HG02642 (cell line): ENCODE results near the gene KCNAB1.

Experiments used
- ATAC-seq: cut with Tn5 transposase; IDR thresholded peaks from one replicate; pipeline ENCODE4 v1.9.1; 2021; ENCODE audit warnings: mild to moderate bottlenecking; ENCODE audit not compliant: unreplicated experiment, poor library complexity

KCNAB1 gene

DNA sequence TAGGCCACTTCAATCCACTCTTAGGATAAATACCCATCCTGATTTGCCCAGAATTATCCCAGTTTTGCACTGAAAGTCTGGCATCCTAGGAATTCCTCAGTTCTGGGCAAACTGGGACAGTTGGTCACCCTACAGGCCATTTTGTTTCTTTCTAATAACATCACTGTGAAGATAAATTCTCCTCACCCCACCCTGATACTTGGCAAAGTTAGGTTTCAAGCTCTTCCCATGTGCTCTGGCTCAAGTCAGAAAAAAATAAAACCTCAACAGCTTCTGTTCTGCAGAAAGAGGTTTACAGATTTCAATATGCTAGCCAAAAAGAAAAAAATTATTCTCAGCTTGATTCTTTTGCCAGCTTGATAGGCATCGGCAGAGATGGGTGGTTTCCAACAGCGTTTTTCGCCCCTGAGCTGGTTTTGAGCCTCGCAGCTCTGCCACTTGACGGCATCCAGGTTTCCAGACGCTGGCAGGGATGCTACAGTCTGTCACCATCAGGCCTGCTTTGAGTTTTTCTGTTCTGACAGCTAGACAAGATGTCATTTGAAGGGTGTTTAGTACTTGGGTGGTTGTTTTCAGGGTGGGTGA is 263.2 kb downstream of the KCNAB1 start:
- no peak for ATAC-seq

DNA sequence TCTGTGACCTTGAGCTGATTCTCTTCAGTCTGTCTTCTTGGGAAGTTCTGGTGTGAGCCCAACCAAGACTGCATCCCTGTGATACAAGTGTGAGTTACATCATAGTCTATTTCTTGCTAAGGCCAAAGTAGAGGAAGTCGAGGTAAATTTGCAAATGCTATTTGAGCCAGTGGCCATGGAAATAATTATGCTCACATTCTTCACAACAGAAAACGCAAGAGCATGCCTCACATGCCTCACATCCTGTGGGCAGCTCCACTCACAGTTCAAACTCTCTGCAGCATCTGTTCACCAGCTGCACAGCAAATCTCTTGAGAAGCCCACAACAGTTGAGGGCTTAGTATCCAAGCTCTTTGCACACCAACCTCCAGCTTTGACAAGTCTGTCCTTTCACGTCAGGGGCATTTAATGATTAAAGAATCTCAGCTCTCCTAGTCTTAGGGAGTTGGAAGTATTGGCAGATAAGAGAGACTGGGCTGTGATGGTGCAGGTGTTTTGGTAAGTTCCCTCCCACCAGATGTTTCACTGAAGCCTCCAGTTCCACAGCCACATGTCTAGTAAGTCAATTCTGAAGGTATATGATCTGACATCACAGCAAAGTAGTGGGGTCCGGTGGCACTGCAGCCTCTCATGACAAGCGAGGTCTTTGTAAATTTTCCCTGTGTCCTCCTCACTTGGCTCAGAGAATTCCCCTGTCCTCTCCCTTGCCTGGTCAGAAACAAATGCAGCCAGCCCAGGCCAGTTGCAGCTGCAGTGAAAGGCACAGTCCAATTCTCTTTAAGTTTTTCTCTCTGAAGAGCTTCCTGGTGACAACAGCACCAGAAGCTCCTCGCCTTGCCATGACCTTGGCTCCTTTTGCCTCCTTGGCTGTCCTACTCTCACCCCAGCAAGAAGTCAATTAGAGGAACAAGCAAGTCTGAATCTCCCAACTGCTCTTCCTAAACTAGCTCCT is 268.4 kb downstream of the KCNAB1 start:
- ATAC-seq, result no peak

DNA sequence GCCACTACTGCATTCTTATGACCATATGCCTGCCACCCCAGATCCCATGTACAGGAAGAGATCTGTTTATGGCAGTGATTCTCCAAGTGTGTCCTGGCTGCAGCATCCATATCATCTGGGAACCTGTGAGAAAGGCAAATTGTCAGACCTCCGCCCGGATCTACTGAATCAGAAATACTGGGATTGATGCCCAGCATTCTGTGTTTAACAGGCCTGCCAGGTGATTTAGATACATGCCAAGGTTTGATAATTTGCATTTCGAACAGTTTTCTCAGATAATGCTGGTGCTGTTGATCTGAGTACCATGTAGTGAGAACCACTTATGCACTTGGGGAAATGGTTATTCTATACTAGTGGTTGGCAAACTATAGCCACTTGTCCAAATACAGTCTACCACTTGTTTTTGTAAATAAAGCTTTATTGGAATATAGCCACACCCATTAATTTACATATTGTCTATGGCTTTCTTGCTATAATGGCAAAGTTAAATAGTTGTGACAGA is 269.1 kb downstream of the KCNAB1 start:
- ATAC-seq, result no peak

DNA sequence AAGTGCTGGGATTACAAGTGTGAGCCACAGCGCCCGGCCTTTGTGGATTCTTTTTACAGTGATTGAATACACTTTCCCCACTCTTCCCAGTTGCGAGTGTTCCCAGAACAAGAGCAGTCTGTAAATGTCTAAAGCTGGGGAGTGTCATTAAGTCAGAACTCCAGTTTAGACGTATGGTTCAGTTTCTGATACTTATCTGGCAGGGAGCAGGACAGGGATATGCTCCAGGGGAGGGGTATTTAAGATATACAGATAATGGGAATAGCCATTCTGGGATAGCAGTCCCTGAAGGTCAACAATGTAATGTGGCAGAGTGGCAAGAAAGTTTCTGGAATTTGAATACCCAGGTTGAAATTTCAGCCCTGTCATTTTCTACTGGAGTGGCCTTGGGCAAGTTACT is 270.5 kb downstream of the KCNAB1 start:
- ATAC-seq, result no peak

DNA sequence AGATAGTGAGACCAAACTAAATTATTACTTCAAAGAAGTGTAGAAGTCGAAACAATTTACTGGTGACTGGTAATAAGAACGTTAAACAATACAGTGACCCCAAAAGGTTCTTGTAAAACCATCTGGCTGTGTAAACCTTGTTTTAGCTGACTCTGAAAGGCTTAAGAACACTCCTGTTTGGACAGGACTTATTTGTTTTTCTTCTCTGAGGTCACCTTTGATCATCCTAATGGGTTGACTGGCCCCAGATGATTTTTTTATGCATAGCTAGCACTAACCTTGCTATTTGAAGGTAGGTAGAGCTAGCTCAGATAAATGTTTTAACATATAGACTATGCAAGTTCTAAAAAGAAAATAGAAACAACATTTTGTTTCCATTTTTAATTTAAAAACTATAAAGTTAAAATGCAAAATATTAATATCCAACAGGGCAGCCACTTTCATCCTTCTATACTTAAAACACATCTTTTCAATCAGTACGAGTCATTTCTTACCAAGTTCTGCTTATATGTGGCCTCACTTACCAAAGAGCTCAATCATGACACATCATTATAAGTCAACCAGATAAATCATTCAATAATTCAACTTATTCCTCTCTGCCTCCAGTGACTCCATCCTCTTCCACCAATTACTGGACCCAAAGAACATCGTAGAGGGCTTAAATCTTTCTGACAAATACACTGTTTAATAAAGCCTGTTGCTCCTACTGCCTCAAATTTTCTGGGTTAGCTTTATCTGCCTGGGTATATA is 275.8 kb downstream of the KCNAB1 start:
- no peak for ATAC-seq

DNA sequence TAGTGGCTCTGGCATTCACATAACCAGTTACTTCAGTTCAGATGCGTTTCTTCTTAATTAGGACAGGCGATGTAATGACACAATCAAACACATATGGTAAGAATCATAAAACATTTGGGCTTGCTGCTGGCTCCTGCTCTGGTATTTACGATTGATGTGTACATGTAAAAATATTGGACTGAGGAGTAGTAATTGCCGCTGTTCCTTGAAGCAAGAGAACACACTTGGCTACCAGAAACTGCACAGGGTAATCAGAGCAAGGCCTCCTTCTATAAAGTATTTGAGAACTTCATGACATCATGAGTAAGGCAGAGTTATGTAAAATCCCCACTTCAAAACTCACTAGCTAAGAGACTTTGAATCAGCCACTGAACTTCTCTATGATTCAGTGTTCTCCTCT is 276.5 kb downstream of the KCNAB1 start:
- ATAC-seq, result no peak

DNA sequence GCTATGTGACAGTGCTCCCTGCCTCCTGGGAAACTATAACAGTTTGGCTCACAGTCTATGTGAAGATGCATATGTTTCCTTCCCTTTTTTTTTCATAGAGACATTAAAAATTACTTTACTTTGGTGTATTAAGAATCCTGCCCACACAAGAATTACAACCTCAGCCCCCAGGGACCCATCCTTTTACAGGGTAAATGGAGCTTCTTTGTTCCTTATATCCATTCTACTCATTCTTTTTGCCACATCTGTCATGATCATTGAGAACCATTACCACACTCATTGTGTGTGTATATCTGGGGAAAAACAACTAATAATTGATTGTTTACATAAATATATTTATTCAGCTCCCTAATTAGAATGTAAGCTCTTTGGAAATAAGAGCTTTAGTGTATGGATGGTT is 277.2 kb downstream of the KCNAB1 start:
- ATAC-seq, result no peak

DNA sequence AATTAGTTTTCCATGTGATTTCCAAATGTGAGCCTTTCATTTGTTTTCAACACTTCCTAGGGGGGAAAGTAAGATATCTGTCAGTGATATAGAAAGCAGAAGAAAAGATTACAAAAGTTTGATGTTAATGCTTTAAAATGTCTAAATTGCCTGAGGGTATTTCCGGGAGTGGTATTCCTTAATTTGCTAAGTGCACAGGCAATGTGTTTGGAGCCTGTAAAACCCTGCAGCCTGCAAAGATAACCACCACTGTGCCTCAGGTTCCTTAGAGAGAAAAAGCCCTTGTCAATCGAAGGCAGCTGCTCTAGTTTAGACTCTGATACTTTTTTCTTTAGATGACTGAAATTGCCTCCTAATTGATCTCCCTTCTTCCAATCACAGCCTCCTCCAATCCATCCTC is 279.7 kb downstream of the KCNAB1 start:
- ATAC-seq, result no peak

DNA sequence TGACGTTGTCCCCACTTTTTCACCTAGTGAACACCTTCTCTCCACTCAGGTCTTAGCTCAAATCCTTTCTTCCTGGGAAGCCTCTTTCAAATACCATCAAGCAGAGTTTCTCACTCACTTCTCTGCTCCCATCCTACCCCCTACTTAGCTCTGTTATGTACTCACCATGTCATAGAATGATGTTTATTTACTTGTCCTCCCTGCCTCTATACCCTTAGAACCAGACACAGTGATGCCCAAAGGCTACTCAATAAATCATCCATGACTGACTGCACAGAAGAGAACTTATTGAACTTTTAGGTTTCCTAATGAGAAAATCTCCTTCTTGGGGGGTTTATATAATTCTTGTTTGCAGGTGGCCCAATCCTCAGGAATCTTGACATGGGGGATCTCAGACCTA is 280.4 kb downstream of the KCNAB1 start:
- ATAC-seq, result no peak

DNA sequence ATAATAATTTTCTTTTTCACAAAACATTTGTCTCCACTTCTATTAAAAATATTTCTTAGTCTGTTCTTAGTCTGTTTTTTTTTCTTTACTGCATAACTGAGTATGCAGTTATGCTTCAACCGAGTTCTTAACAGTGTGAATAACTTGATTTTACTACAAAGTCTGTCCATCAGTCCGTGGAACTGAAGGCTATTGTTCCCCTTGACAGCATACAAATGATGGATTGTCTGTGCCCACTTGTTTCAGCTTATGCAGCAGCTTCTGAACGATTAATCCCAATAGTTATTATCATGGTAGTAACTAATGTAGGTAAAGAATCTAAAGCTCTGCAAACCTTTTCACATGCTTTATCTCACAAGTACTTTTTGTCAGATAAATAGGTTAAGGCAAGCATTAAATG is 283.8 kb downstream of the KCNAB1 start:
- ATAC-seq, result no peak

DNA sequence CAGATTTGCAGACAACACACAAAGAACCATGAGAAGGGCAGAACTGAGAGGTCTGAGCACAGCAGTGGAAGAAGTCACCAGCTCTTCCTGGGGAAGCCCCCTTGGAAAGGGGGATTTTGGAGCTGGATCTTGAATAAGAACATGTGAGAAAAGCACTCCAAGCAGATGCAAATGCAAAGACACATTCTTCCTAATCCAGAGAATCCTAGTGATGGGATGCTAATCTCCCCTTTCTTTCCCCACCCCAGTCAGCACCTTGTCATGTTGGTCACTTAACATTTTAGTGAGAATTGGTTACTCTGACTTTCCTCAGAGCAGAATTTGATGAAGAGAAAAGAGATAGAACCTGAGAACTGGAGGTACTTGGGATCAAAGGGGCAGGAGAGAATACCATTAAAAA is 286.0 kb downstream of the KCNAB1 start:
- ATAC-seq, result no peak

DNA sequence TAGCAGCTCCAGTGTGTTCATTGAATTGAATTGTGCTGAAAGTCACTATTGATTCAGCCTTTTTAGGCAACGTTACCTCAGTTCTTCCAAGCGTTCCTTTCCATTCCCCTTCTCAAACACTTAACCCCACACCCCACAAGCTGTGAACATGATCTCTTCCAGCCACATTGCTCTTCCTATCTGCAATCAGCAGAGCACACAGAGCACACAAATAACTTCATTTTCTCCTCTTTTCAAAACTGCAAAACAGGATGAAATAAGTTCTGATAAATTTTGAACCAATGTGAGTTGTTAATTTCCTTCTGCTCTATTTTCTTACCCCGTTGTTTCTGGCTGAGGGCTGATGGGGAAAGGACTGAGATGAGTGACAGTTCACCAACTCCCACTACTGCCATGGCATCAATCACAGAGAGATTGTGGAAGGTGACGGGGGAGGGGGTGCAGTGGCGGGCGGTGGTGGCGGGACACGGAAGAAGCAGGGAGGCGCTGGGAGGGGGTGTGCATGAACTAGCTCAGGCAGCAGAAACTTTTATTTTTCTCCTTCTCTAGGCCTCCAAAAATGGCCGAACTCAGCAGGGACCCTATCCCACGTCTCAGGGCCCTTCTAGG is 287.3 kb downstream of the KCNAB1 start:
- ATAC-seq, result no peak

DNA sequence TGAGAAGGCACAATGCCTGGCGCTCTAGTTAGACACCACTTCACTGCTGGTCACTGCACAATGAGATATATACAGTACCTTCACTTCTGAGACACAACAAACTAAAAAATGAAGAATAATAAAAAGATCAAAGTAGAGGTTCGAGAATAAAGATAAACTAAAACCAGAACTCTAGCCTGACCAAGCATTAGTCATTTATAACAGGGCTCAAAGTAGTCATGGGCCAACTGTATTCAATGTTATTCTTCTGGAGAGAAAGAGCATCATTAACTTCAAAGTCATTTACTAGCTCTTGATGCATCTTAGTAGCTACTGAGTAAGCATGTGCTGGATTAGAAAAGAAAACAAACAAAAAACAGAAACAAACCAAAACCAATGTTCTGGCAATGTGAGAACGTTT is 289.3 kb downstream of the KCNAB1 start:
- no peak for ATAC-seq

DNA sequence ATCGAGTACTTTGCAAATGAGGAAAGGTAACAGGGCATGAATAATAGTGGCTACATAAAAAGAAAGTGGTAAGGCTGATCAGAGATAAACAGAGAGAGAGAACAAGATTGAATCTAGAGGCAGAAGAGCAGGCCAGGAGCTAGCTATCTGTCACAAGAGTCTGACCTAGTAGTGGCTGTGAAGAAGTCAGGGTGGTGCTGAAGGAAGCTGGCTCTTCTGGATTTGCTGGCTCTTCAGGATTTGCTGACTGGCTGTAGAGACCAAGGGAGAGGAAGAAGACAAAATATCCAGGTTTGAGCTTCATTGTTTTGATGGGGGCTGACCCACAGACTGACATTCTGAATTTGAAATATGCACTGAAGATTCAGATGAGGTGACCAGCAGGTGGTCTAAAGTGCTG is 292.2 kb downstream of the KCNAB1 start:
- no peak for ATAC-seq

DNA sequence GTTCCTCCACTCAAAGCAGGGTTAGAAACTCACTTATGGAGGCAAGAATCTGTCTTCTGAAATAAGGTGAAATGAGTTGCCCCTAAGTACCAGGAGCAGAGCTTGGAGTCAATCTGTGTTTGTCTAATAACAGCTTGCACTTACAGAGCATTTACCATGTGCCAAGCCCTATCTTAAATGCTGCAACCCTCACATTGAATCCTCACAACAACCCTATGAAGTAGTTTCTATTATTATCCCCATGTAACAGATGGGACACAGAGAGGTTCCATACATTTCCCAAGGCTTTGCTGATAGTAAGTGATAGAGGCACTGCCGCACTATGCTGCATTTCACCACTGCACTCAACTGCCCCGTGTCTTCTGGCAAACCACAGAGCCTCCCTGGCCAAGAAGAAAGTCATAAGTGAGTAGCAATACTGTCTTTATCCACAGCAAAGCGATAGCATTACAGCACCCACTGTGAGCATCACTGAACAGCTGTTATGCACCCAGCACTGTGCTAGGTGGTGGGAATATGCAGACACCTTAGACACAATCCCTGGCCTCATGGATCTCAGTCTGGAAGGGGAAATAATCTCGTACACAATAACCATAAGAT is 293.0 kb downstream of the KCNAB1 start:
- ATAC-seq, result no peak

DNA sequence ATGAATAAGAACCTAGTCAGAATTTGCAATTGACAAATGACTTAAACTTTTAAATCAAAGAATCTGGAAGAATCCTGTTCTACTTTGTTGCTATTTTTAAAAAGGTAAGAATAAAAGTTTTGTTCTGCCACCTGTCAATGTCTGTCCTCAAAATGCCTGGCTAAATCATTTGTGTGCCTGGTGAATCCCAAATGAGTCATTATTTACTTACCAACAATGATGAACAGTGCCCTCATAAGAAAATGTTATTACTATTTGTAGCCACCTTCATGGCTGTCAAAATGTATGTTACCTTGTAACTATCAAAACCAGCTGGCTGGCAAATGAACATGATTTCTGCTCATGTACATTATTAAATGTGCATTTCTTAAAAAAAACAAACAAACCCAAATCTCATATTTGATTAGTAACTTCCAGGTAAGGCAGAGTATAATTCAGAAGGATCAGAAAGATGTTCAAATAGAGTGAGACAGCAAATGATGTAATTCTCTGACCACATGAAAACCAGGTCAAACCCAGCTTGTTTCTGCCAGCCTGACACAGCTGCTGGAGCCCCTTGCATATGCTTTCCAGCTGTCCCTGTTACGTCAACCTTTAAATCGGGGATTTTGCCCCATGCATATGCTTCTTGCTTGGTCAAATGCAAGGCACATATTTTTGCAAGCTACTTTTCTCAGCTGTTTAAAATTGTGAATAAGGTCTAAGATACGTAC is 296.6 kb downstream of the KCNAB1 start:
- no peak for ATAC-seq

DNA sequence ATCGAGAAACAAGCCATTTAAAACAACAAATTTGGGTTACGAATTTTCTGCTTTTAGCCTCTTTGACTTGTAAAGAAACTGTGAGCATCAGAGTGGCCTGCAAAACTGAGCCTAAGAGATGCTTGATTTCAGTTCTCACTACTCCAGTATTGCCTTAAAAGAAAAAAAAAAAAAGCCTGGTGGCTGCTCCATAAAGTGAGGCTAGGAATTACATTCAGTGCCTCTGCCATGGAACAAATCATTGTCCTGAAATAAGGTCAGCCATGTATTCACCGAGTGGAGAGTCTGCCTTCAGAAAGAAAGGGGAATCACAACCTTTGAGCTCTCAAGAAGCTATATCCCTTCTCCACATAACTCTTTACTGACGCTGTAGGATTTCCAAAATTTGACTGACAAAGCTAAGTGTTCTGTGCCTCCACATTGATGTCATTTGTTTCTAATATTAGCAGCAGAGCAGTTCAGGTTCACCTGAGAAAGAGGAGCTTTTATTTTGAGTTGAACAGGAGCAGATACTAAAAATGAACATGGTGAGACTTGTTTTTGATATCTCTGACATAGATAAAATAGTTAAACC is 297.3 kb downstream of the KCNAB1 start:
- no peak for ATAC-seq

DNA sequence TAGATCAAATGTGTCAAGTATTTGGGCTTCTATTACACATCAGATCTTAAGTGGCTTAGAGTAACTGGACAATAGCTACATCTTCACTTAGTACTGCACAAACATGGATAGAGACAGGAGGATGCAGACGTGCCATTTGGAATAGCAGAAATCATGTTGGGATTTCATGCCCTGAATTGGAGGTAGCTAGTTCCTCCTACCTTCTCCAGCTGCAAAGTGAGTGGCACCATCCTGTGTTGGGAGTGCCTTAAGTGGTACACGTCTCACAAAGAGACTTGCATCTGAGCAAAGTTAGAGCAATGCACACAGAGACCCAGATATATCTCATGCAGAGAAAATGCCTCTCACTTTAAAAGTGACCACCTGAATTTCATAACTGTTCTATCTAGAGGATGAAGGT is 298.1 kb downstream of the KCNAB1 start:
- no peak for ATAC-seq

DNA sequence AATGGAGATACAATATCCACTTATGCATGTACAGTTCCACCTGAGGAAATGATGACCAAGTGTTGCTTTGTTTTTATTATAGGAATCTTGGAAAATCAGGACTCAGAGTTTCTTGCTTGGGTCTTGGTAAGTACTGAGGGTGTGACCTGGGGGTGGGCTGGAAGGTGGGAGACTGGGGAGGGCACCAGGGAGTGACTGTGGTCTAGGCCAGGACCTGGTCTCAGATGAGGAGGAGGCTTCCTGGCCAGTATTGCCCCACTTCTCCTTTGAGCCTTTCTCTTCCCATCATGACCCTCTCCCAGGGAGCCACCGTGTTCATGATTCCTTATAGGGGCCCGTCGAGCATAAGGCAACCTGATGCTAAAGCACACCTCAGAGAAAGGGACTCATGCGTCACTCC is 301.2 kb downstream of the KCNAB1 start:
- no peak for ATAC-seq
